Measurements from ENCODE around the gene PLA2G5.

The PLA2G5 gene

DNA sequence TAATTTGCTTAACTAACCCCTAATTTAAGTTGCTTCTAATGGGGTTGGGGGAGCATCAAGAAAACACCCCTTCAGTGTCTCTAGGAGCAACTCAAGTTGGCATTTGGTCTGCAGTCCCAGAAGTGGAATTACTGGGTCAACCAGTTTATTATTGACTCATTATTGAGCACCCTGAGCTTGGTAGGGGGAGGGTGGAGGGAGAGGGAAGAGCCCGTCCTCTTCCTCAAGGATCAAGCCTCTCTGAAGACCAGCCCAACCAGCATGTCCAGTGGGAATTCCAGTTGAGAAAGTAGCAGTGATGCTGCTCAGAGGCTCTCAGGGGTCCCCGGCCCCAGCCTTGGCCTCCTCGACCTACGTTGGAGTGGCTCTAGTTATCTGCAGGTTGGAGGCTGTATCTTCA is 67.1 kb downstream of the PLA2G5 start:
- no peak overlapping the region for H3K4me2 ChIP-seq (ENCODE audit: low read length)
- H3K9me3 ChIP-seq (ENCODE audit: low read length): no peaks in the 10 kb centered on the region
- H3K27me3 ChIP-seq (ENCODE audit: insufficient read depth, low read length): no peaks in the 10 kb centered on the region
- H3K79me2 ChIP-seq (ENCODE audit: insufficient read depth, low read length): no peaks in the 10 kb centered on the region
- no peak overlapping the region for H3K9ac ChIP-seq (ENCODE audit: low read length)
- no peaks in the 10 kb centered on the region for H3K9me2 ChIP-seq (ENCODE audit: low read depth, low read length)
- H2AFZ ChIP-seq (ENCODE audit: low read length): no peak overlapping the region
- H3K27ac ChIP-seq (ENCODE audit: low read depth, low read length, poor library complexity, severe bottlenecking): no peak overlapping the region
- H3K4me1 ChIP-seq (ENCODE audit: insufficient read depth, low read length, severe bottlenecking): no peaks in the 10 kb centered on the region
- no peaks in the 10 kb centered on the region for H3F3A ChIP-seq (ENCODE audit: insufficient read depth, low read length)
- no peak for TF ChIP-seq EZH2 (IDR thresholded peaks at IDR 0.05; ENCODE audit: borderline replicate concordance, low read length)
- no peak for TF ChIP-seq CTCF (IDR thresholded peaks at IDR 0.05; ENCODE audit: low read length)
- H4K20me1 ChIP-seq (ENCODE audit: insufficient read depth, low read length): no peaks in the 10 kb centered on the region
- H3K36me3 ChIP-seq (ENCODE audit: insufficient read depth, low read length): no peaks in the 10 kb centered on the region
- H3K4me3 ChIP-seq (ENCODE audit: low read depth, low read length, poor library complexity, severe bottlenecking): no peak overlapping the region

GRCh38 chr1:20137604-20138003 is 67.6 kb downstream of the PLA2G5 start:
- H3K36me3 ChIP-seq (ENCODE audit: insufficient read depth, low read length): no peaks in the 10 kb centered on the region
- H3F3A ChIP-seq (ENCODE audit: insufficient read depth, low read length): no peaks in the 10 kb centered on the region
- no peaks in the 10 kb centered on the region for H3K27me3 ChIP-seq (ENCODE audit: insufficient read depth, low read length)

GRCh38 chr1:20138346-20138745 is 68.4 kb downstream of the PLA2G5 start:
- no peak overlapping the region for H3K9ac ChIP-seq (ENCODE audit: low read length)
- no peaks in the 10 kb centered on the region for H3F3A ChIP-seq (ENCODE audit: insufficient read depth, low read length)
- H3K9me3 ChIP-seq (ENCODE audit: low read length): no peaks in the 10 kb centered on the region
- TF ChIP-seq EZH2 (IDR thresholded peaks at IDR 0.05; ENCODE audit: borderline replicate concordance, low read length) (no peak), CTCF (IDR thresholded peaks at IDR 0.05; ENCODE audit: low read length) (no peak)
- no peaks in the 10 kb centered on the region for H4K20me1 ChIP-seq (ENCODE audit: insufficient read depth, low read length)
- H3K4me3 ChIP-seq (ENCODE audit: low read depth, low read length, poor library complexity, severe bottlenecking): no peak overlapping the region
- no peaks in the 10 kb centered on the region for H3K27me3 ChIP-seq (ENCODE audit: insufficient read depth, low read length)
- H3K4me2 ChIP-seq (ENCODE audit: low read length): no peak overlapping the region
- H3K9me2 ChIP-seq (ENCODE audit: low read depth, low read length): no peaks in the 10 kb centered on the region
- no peaks in the 10 kb centered on the region for H3K4me1 ChIP-seq (ENCODE audit: insufficient read depth, low read length, severe bottlenecking)
- no peak overlapping the region for H2AFZ ChIP-seq (ENCODE audit: low read length)
- H3K36me3 ChIP-seq (ENCODE audit: insufficient read depth, low read length): no peaks in the 10 kb centered on the region
- H3K27ac ChIP-seq (ENCODE audit: low read depth, low read length, poor library complexity, severe bottlenecking): no peak overlapping the region
- H3K79me2 ChIP-seq (ENCODE audit: insufficient read depth, low read length): no peaks in the 10 kb centered on the region

More at GRCh38 chr1:20137604-20138003, 67.6 kb downstream of the PLA2G5 start:
- no peaks in the 10 kb centered on the region for H3K9me2 ChIP-seq (ENCODE audit: low read depth, low read length)
- no peak overlapping the region for H3K27ac ChIP-seq (ENCODE audit: low read depth, low read length, poor library complexity, severe bottlenecking)
- H3K4me2 ChIP-seq (ENCODE audit: low read length): no peak overlapping the region
- no peaks in the 10 kb centered on the region for H3K4me1 ChIP-seq (ENCODE audit: insufficient read depth, low read length, severe bottlenecking)
- no peaks in the 10 kb centered on the region for H3K9me3 ChIP-seq (ENCODE audit: low read length)
- no peak overlapping the region for H3K4me3 ChIP-seq (ENCODE audit: low read depth, low read length, poor library complexity, severe bottlenecking)
- no peak overlapping the region for H2AFZ ChIP-seq (ENCODE audit: low read length)
- no peak overlapping the region for H3K9ac ChIP-seq (ENCODE audit: low read length)
- no peaks in the 10 kb centered on the region for H4K20me1 ChIP-seq (ENCODE audit: insufficient read depth, low read length)
- H3K79me2 ChIP-seq (ENCODE audit: insufficient read depth, low read length): no peaks in the 10 kb centered on the region
- TF ChIP-seq CTCF (IDR thresholded peaks at IDR 0.05; ENCODE audit: low read length) (no peak), EZH2 (IDR thresholded peaks at IDR 0.05; ENCODE audit: borderline replicate concordance, low read length) (no peak)

Measured in OCI-LY1 (cell line).